ENCODE data around the gene GNAQ.
"Not testable (repeated sequence)": the region's sequence is repeated elsewhere in the genome, so short reads cannot be mapped to it uniquely, and the experiment has no call there.

Gene GNAQ

GRCh38 chr9:77891128-77891800, 140.3 kb downstream of the GNAQ start:
- peak overlapping the region in 1 of 2 donors; percentile 7 for H3K27ac Mint-ChIP-seq
- no peak for DNase-seq
- ATAC-seq (replicated peaks) = no peak
- peaks cover 2% of the 10 kb centered on the region for H3K36me3 Mint-ChIP-seq (ENCODE audit: insufficient read depth)
- no peaks in the 10 kb centered on the region for H3K27me3 Mint-ChIP-seq
- H3K9me3 Mint-ChIP-seq = no peaks in the 10 kb centered on the region
- no peak overlapping the region for H3K4me3 Mint-ChIP-seq
- H3K4me1 Mint-ChIP-seq (ENCODE audit: low read depth in 2 of 2) = peaks cover 0 to 3% of the 10 kb centered on the region in 2 donors

DNA sequence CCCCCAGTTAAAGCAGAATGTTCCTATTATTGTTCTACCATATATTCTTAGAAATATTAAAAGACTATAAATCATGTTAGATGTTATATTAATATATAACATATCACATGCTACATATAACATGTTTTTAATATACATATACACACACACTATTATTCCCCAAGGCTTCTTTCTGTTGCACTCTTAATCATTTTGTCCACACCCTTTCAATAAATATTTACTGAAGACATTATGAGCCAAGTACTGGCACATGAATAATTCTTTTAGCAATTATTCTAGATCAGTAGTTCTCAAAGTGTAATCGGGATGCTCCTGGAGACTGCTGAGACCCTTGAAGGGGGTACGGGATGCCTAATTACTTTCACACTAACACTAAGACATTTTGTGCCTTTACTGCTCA, 143.9 kb downstream of the GNAQ start:
- DNase-seq = no peak
- H3K4me3 Mint-ChIP-seq = no peak overlapping the region
- peaks cover 0 to 3% of the 10 kb centered on the region in 2 donors for H3K4me1 Mint-ChIP-seq (ENCODE audit: low read depth in 2 of 2)
- no peak overlapping the region for H3K27ac Mint-ChIP-seq
- H3K27me3 Mint-ChIP-seq = no peaks in the 10 kb centered on the region
- H3K36me3 Mint-ChIP-seq (ENCODE audit: insufficient read depth) = peaks cover 2% of the 10 kb centered on the region
- H3K9me3 Mint-ChIP-seq = no peaks in the 10 kb centered on the region
- no peak for ATAC-seq (replicated peaks)

GRCh38 chr9:77885104-77885672, 146.4 kb downstream of the GNAQ start:
- Mint-ChIP-seq H3K27ac (no peak overlapping the region), H3K9me3 (no peaks in the 10 kb centered on the region), H3K4me3 (no peak overlapping the region), H3K4me1 (ENCODE audit: low read depth in 2 of 2) (no peaks in the 10 kb centered on the region), H3K27me3 (no peaks in the 10 kb centered on the region), H3K36me3 (ENCODE audit: insufficient read depth) (no peaks in the 10 kb centered on the region)
- DNase-seq (no peak), ATAC-seq (replicated peaks) (no peak)

- H3K36me3 Mint-ChIP-seq (ENCODE audit: insufficient read depth) = no peaks in the 10 kb centered on the region
- H3K4me1 Mint-ChIP-seq (ENCODE audit: low read depth in 2 of 2) = no peaks in the 10 kb centered on the region
- H3K4me3 Mint-ChIP-seq = no peak overlapping the region
- DNase-seq (no peak), ATAC-seq (replicated peaks) (no peak)
- H3K27ac Mint-ChIP-seq = no peak overlapping the region
- H3K27me3 Mint-ChIP-seq = no peaks in the 10 kb centered on the region
- H3K9me3 Mint-ChIP-seq = no peaks in the 10 kb centered on the region
Measured at GRCh38 chr9:77883846-77884771, 147.5 kb downstream of the GNAQ start.

DNA sequence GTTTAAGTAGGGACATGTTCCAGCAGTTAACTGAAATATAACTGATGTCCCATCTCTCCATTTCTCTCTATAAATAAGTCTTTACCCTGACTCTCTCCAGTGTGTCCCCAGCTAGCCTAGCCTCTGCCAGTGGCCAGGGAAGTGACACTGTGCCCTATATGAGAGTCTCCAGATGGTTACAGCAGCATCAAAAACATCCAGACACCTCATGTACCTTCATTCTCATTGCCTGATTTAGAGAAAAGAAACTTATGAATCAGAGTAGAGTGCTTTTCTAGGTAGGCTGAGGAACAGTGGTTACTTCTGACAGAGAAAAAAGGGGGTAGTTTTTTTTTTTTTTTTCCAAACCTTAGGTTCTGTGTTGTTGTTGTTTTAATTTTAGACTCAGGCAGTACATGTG, 148.5 kb downstream of the GNAQ start:
- Mint-ChIP-seq H3K27me3 (no peaks in the 10 kb centered on the region), H3K4me3 (no peak overlapping the region), H3K4me1 (ENCODE audit: low read depth in 2 of 2) (no peaks in the 10 kb centered on the region), H3K36me3 (ENCODE audit: insufficient read depth) (no peaks in the 10 kb centered on the region), H3K9me3 (no peaks in the 10 kb centered on the region), H3K27ac (no peak overlapping the region)
- ATAC-seq (replicated peaks) = no peak
- DNase-seq = no peak

DNA sequence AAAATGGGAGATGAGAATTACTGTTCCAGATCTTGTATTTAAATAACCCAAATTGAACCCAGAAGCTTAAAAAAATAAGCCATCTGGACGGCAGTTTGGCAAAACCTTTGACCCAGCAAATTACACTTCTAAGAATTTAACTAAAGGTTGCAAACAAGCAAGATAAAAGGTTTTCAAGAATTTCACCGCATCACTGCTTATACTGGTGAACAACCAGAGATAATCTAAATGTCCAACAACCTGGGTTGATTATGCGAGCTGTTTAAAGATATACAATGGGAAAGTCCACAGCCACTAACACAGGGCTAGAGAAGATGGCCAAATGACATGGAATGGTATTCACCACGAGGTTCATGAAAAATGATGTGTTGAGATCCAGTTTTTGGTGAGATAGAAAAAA, 149.3 kb downstream of the GNAQ start:
- Mint-ChIP-seq H3K4me1 (ENCODE audit: low read depth in 2 of 2) (no peaks in the 10 kb centered on the region), H3K27me3 (no peaks in the 10 kb centered on the region), H3K9me3 (no peaks in the 10 kb centered on the region), H3K4me3 (no peak overlapping the region), H3K27ac (no peak overlapping the region), H3K36me3 (ENCODE audit: insufficient read depth) (no peaks in the 10 kb centered on the region)
- ATAC-seq (replicated peaks) (no peak), DNase-seq (no peak)

DNA sequence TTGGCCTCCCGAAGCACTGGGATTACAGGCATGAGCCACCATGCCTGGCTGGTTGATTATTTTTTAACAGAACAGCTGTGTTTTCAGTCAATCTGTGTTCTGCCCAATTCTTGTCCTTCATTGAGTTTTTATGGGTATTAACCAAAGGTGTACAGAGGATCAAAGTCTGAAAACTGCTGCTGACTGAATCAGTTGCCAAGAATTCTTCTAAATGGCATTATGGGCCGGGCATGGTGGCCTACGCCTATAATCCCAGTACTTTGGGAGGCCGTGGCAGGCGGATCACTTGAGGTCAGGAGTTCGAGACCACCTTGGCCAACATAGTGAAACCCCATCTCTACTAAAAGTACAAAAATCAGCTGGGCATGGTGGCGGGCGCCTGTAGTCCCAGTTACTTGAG, 150.0 kb downstream of the GNAQ start:
- H3K36me3 Mint-ChIP-seq (ENCODE audit: insufficient read depth); H3K27me3 Mint-ChIP-seq; H3K4me3 Mint-ChIP-seq; DNase-seq; ATAC-seq (replicated peaks); H3K9me3 Mint-ChIP-seq; H3K27ac Mint-ChIP-seq; H3K4me1 Mint-ChIP-seq (ENCODE audit: low read depth in 2 of 2): not testable (repeated sequence)

DNA sequence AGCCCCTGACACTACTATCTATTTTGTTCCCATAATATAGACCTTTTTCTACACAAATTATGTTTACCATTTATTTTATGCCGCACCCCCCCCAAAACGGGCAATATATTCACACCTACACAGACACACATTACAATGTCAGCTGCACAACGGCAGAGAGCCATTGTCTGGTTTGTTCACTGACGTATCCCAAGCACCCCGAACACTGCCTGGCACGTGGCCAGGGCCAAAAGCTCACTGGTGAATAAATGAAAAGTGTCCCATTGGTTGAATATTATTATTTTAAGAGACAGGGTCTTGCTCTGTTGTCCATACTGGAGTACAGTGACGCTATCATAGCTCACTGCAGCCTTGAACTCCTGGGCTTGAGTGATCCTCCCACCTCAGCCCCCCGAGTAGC, 150.5 kb downstream of the GNAQ start:
- no peaks in the 10 kb centered on the region for H3K9me3 Mint-ChIP-seq
- H3K36me3 Mint-ChIP-seq (ENCODE audit: insufficient read depth) = no peaks in the 10 kb centered on the region
- no peaks in the 10 kb centered on the region for H3K27me3 Mint-ChIP-seq
- DNase-seq = no peak
- ATAC-seq (replicated peaks) = no peak
- H3K4me3 Mint-ChIP-seq = no peak overlapping the region
- no peaks in the 10 kb centered on the region for H3K4me1 Mint-ChIP-seq (ENCODE audit: low read depth in 2 of 2)
- no peak overlapping the region for H3K27ac Mint-ChIP-seq

DNA sequence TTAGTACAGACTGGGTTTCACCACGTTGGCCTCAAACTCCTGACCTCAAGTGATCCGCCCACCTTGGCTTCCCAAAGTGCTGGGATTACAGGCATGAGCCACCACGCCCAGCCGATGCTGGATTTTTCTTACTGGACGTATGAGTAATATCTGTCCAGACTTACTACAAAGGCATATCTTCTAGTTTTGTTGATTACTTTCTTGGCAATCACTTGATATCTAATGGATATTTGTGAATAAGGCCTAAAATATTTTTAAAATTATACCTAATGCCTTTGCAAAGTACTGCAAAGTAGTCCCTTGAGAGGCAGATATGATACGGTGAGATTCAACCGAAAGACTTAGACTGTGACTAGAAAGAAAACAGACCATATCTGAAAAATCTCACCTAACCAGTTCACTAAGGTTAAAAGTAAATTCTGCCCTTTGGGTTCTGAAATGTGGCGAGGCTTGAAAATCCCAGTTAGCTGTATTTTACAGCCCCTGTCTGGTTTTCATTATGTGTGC, 152.1 kb downstream of the GNAQ start:
- Mint-ChIP-seq H3K27ac (no peak overlapping the region), H3K9me3 (no peaks in the 10 kb centered on the region), H3K4me3 (no peak overlapping the region), H3K27me3 (no peaks in the 10 kb centered on the region), H3K36me3 (ENCODE audit: insufficient read depth) (no peaks in the 10 kb centered on the region), H3K4me1 (ENCODE audit: low read depth in 2 of 2) (no peaks in the 10 kb centered on the region)
- DNase-seq = no peak
- no peak for ATAC-seq (replicated peaks)

DNA sequence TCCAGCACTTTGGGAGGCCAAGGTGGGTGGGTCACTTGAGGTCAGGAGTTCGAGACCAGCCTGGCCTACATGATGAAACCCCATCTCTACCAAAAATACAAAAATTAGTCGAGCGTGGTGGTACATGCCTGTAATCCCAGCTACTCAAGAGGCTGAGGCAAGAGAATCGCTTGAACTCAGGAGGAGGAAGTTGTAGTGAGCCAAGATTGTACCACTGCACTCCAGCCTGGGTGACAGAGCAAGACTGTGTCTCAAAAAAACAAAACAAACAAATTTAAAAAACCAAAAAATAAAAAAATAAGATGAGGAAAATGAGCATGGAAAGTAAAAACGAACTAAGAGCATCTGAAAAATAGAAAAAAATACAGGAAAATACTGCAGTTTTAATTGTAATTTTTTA, 152.8 kb downstream of the GNAQ start:
- DNase-seq; ATAC-seq (replicated peaks); H3K9me3 Mint-ChIP-seq; H3K4me3 Mint-ChIP-seq; H3K4me1 Mint-ChIP-seq (ENCODE audit: low read depth in 2 of 2); H3K27me3 Mint-ChIP-seq; H3K27ac Mint-ChIP-seq; H3K36me3 Mint-ChIP-seq (ENCODE audit: insufficient read depth): not testable (repeated sequence)

GRCh38 chr9:77877976-77878375, 153.6 kb downstream of the GNAQ start:
- no peak overlapping the region for H3K4me3 Mint-ChIP-seq
- H3K9me3 Mint-ChIP-seq = no peaks in the 10 kb centered on the region
- no peaks in the 10 kb centered on the region for H3K27me3 Mint-ChIP-seq
- H3K27ac Mint-ChIP-seq = no peak overlapping the region
- H3K36me3 Mint-ChIP-seq (ENCODE audit: insufficient read depth) = no peaks in the 10 kb centered on the region
- DNase-seq (no peak), ATAC-seq (replicated peaks) (no peak)
- no peaks in the 10 kb centered on the region for H3K4me1 Mint-ChIP-seq (ENCODE audit: low read depth in 2 of 2)

- H3K27ac Mint-ChIP-seq = no peak overlapping the region
- DNase-seq (no peak), ATAC-seq (replicated peaks) (no peak)
- no peaks in the 10 kb centered on the region for H3K27me3 Mint-ChIP-seq
- no peaks in the 10 kb centered on the region for H3K9me3 Mint-ChIP-seq
- no peaks in the 10 kb centered on the region for H3K4me1 Mint-ChIP-seq (ENCODE audit: low read depth in 2 of 2)
- no peak overlapping the region for H3K4me3 Mint-ChIP-seq
- no peaks in the 10 kb centered on the region for H3K36me3 Mint-ChIP-seq (ENCODE audit: insufficient read depth)
Measured at GRCh38 chr9:77876590-77876989, 155.0 kb downstream of the GNAQ start.

DNA sequence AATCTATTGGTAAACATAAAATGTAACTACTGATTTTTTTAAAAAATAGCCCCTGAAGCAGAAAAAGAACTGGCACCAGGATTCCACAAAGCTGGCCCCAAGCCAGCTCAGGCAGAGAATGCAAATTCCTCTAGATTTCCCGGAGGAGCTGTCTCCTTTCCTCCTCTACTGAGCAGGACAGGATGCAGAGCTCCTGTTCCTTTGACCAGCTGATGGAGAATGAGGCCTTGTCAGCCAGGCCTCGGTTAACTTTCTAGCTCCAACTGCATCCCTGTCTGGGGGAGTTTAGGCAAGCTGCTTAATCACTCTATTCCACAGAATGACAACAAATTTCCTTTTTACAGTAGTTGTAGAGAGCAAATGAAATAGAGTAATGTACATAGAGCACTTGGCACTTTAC, 155.5 kb downstream of the GNAQ start:
- no peaks in the 10 kb centered on the region for H3K9me3 Mint-ChIP-seq
- H3K27me3 Mint-ChIP-seq = no peaks in the 10 kb centered on the region
- H3K36me3 Mint-ChIP-seq (ENCODE audit: insufficient read depth) = no peaks in the 10 kb centered on the region
- DNase-seq = no peak
- H3K4me1 Mint-ChIP-seq (ENCODE audit: low read depth in 2 of 2) = no peaks in the 10 kb centered on the region
- no peak overlapping the region for H3K4me3 Mint-ChIP-seq
- ATAC-seq (replicated peaks) = no peak
- H3K27ac Mint-ChIP-seq = no peak overlapping the region

GRCh38 chr9:77872863-77873262, 158.7 kb downstream of the GNAQ start:
- Mint-ChIP-seq H3K36me3 (ENCODE audit: insufficient read depth) (no peaks in the 10 kb centered on the region), H3K4me1 (ENCODE audit: low read depth in 2 of 2) (peaks cover 0 to 3% of the 10 kb centered on the region in 2 donors), H3K4me3 (no peak overlapping the region), H3K27me3 (no peaks in the 10 kb centered on the region), H3K9me3 (no peaks in the 10 kb centered on the region), H3K27ac (no peak overlapping the region)
- ATAC-seq (replicated peaks) (no peak), DNase-seq (no peak)

Measured in effector memory CD8-positive, alpha-beta T cell (primary cell).